HK-2 (cell line): ENCODE results near the gene KRTAP13-3.
A peak's percentile ranks its signal among the peaks of the same experiment; 100 is the strongest.

Experiments used
- DNase-seq: peaks from one replicate; pipeline ENCODE4 v3.0.0-alpha.2; 2018; ENCODE audit not compliant: unreplicated experiment

The KRTAP13-3 gene

GRCh38 chr21:30425826-30426225, at the start of gene KRTAP13-3:
KRTAP13-3 (minus strand) TSS chr21:30425926; CDS start chr21:30425912, 14 bp downstream.
- DNase-seq = no peak

GRCh38 chr21:30468900-30469714, 43.4 kb upstream of the KRTAP13-3 start:
- DNase-seq = no peak

GRCh38 chr21:30463713-30464112, 38.0 kb upstream of the KRTAP13-3 start:
- no peak for DNase-seq

GRCh38 chr21:30448514-30448913, 22.8 kb upstream of the KRTAP13-3 start:
- no peak for DNase-seq

- no peak for DNase-seq
Measured at GRCh38 chr21:30447056-30447455, 21.3 kb upstream of the KRTAP13-3 start.

- DNase-seq = no peak
Measured at GRCh38 chr21:30444204-30444603, 18.5 kb upstream of the KRTAP13-3 start.

GRCh38 chr21:30443226-30443625, 17.5 kb upstream of the KRTAP13-3 start:
- DNase-seq = no peak

- no peak for DNase-seq
Measured at GRCh38 chr21:30439975-30440374, 14.2 kb upstream of the KRTAP13-3 start, which contains the start of gene KRTAP15-1. KRTAP15-1 (plus strand) TSS chr21:30440275; CDS start chr21:30440328, 53 bp downstream.

GRCh38 chr21:30437010-30437565, 11.4 kb upstream of the KRTAP13-3 start:
- no peak for DNase-seq

GRCh38 chr21:30434033-30434631, 8.4 kb upstream of the KRTAP13-3 start:
- DNase-seq = peak; percentile 24

GRCh38 chr21:30430170-30430655, 4.5 kb upstream of the KRTAP13-3 start, which contains the start of gene KRTAP13-4:
KRTAP13-4 (plus strand) TSS chr21:30430220; CDS start chr21:30430276, 56 bp downstream.
- no peak for DNase-seq

- DNase-seq = no peak
Measured at GRCh38 chr21:30426731-30427130, 1.0 kb upstream of the KRTAP13-3 start.

GRCh38 chr21:30415993-30416392, 9.7 kb downstream of the KRTAP13-3 start:
- no peak for DNase-seq

GRCh38 chr21:30408782-30409494, 16.8 kb downstream of the KRTAP13-3 start:
- DNase-seq = peak; percentile 46

GRCh38 chr21:30395731-30396130, 30.0 kb downstream of the KRTAP13-3 start, which contains the start of gene KRTAP13-1:
KRTAP13-1 (plus strand) TSS chr21:30396031; CDS start chr21:30396087, 56 bp downstream.
- DNase-seq = no peak

- DNase-seq = no peak
Measured at GRCh38 chr21:30391492-30392025, 34.2 kb downstream of the KRTAP13-3 start.

GRCh38 chr21:30382201-30382600, 43.5 kb downstream of the KRTAP13-3 start:
- DNase-seq = no peak
